ENCODE results near the gene THY1.

DNA sequence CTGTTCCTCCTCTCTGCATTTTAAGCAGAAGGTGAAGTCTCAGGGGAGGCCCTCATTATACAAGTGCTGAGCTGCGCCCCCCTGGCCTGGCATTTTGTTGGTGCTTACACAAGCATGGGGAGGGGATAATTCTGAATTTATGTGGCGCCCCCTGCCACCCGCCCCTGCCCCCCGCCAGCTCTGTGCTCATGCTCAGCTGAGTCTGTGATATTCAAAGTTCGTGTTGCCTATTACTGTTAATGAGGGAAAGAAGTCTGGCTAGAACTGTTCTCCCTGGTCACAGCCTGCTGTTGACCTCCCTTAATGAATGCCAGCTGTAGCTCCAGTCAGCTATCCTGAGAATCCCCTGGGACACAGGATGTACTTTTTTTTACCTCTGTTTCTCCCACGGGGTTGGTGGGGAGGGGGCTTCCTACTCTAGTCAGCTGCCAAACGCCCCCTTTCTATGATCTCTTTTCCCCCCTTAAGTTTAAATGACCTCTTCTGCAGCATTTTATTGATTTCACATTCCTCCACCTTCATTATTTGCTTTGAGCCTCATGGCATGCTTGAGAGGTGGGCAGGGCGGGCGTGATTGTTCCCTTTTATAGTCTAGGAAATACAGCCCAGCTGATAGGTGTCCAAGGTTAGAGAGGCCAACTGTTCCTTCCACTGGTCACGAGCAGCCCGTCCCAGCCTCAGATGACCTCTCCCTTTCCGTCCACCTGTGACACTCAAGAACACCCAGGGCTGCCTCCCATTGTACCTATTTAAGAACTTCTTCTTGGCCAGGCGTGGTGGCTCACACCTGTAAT lies 53.6 kb downstream of the THY1 start:
- TF ChIP-seq CTCF (IDR thresholded peaks at IDR 0.05; ENCODE audit: control extremely low read depth in 1 of 3, insufficient read depth in 1 of 3, low read depth in 1 of 3, low read length in 3 of 3) (no peak), POLR2A (IDR thresholded peaks at IDR 0.05; ENCODE audit: control extremely low read depth in 1 of 2, low read depth in 2 of 2, low read length in 2 of 2) (no peak), EGR1 (IDR thresholded peaks at IDR 0.05; ENCODE audit: borderline replicate concordance, low read depth, low read length) (no peak), SIN3A (conservative IDR thresholded peaks at IDR 0.05 in 1 of 2, IDR thresholded peaks at IDR 0.05 in 1 of 2; ENCODE audit: low read depth in 1 of 2, low read length in 2 of 2) (no peak), TAF1 (IDR thresholded peaks at IDR 0.05; ENCODE audit: low read depth, low read length) (no peak), EP300 (IDR thresholded peaks at IDR 0.05; ENCODE audit: borderline replicate concordance in 1 of 2, low read depth in 2 of 2, low read length in 2 of 2) (no peak), POLR2AphosphoS5 (IDR thresholded peaks at IDR 0.05; ENCODE audit: low read depth, low read length) (no peak), KDM5A (IDR thresholded peaks at IDR 0.05; ENCODE audit: low read length) (no peak), CREB1 (IDR thresholded peaks at IDR 0.05) (no peak), EZH2 (IDR thresholded peaks at IDR 0.05; ENCODE audit: low read depth, low read length, severe bottlenecking) (no peak), SP1 (IDR thresholded peaks at IDR 0.05; ENCODE audit: low read depth, low read length) (no peak), MAX (IDR thresholded peaks at IDR 0.05) (no peak), ZNF274 (IDR thresholded peaks at IDR 0.05; ENCODE audit: borderline replicate concordance, extremely low read depth, low read length) (no peak)
